Keratinocyte (primary cell): ENCODE measurements around the gene CLRN2.

Source experiments
- CTCF ChIP-seq, 3 experiments: IDR thresholded peaks in 1 of 3; conservative IDR thresholded peaks in 1 of 3; optimal IDR thresholded peaks in 1 of 3; 2 replicates in 2 of 3; 3 replicates in 1 of 3; pipeline versions ENCODE3 to v1.5.1; 2011; ENCODE audit warnings: low read length in 3 of 3, mild to moderate bottlenecking in 3 of 3, moderate library complexity in 2 of 3, control low read depth in 1 of 3, inconsistent platforms in 1 of 3; ENCODE audit not compliant: insufficient read depth in 2 of 3; ENCODE audit errors: extremely low read depth in 1 of 3
- EZH2 ChIP-seq: IDR thresholded peaks from one replicate; pipeline ENCODE4 v1.6.1; 2012; ENCODE audit warnings: inconsistent platforms, mild to moderate bottlenecking, low read length, moderate library complexity

GRCh38 chr4:17567271-17567670 is 52.3 kb downstream of the CLRN2 start:
- TF ChIP-seq EZH2 (no peak), CTCF (optimal IDR thresholded peaks at IDR 0.05 in 1 of 3, IDR thresholded peaks at IDR 0.05 in 1 of 3, conservative IDR thresholded peaks at IDR 0.05 in 1 of 3; ENCODE audit: extremely low read depth in 1 of 3, insufficient read depth in 2 of 3, low read length in 3 of 3) (no peak)
